GM18861 (cell line): Measurements from ENCODE around the gene DNAJA3.

ENCODE experiments used
- ATAC-seq: cut with Tn5 transposase; IDR thresholded peaks from one replicate; pipeline ENCODE4 v1.9.1; 2021; ENCODE audit not compliant: unreplicated experiment

Gene DNAJA3

GRCh38 chr16:4404967-4405696, 20.5 kb upstream of the DNAJA3 start:
- no peak for ATAC-seq

- no peak for ATAC-seq
Measured at GRCh38 chr16:4407543-4408322, 17.9 kb upstream of the DNAJA3 start.

GRCh38 chr16:4408323-4408690, 17.4 kb upstream of the DNAJA3 start:
- no peak for ATAC-seq

- ATAC-seq = no peak
Measured at GRCh38 chr16:4409081-4409932, 16.4 kb upstream of the DNAJA3 start.

GRCh38 chr16:4410335-4411075, 15.2 kb upstream of the DNAJA3 start:
- no peak for ATAC-seq

GRCh38 chr16:4411684-4412083, 14.0 kb upstream of the DNAJA3 start:
- no peak for ATAC-seq

GRCh38 chr16:4412159-4412558, 13.5 kb upstream of the DNAJA3 start:
- no peak for ATAC-seq

GRCh38 chr16:4412854-4413253, 12.8 kb upstream of the DNAJA3 start:
- ATAC-seq = no peak

GRCh38 chr16:4414187-4414917, 11.3 kb upstream of the DNAJA3 start:
- ATAC-seq = peak; percentile 69

- ATAC-seq = peak; percentile 5
Measured at GRCh38 chr16:4415538-4416199, 10.0 kb upstream of the DNAJA3 start.

- peak; percentile 47 for ATAC-seq
Measured at GRCh38 chr16:4416200-4417032, 9.3 kb upstream of the DNAJA3 start, which contains the start of gene CORO7. CORO7 (minus strand) TSS chr16:4416596; CDS start chr16:4416518, 78 bp downstream.

- ATAC-seq = no peak
Measured at GRCh38 chr16:4419402-4419959, 6.2 kb upstream of the DNAJA3 start.

- no peak for ATAC-seq
Measured at GRCh38 chr16:4420505-4421105, 5.1 kb upstream of the DNAJA3 start.

- peak; percentile 11 for ATAC-seq
Measured at GRCh38 chr16:4426021-4426684, 485 bp downstream of the DNAJA3 start.

- no peak for ATAC-seq
Measured at GRCh38 chr16:4426722-4427372, 1.2 kb downstream of the DNAJA3 start.

- ATAC-seq = no peak
Measured at GRCh38 chr16:4428500-4428899, 2.8 kb downstream of the DNAJA3 start.

GRCh38 chr16:4431023-4431422, 5.4 kb downstream of the DNAJA3 start:
- no peak for ATAC-seq
